C4-2B (cell line): Measurements from ENCODE around the gene SETD1B.

Source experiments
- CTCF ChIP-seq: fragments of 450-650 bp; conservative IDR thresholded peaks from 2 replicates; pipeline ENCODE4 v1.5.1; 2017; ENCODE audit warnings: mild to moderate bottlenecking
- ZFX ChIP-seq: fragments of 450-650 bp; IDR thresholded peaks from 2 replicates; pipeline ENCODE4 v1.6.1; 2017

GRCh38 chr12:121822393-121823100 is 18.7 kb downstream of the SETD1B start:
- TF ChIP-seq CTCF (no peak), ZFX (no peak)
